GM12873 (cell line): ENCODE results near the gene TRIL.
A peak's percentile ranks its signal among the peaks of the same experiment; 100 is the strongest.

Experiments
- CTCF ChIP-seq: IDR thresholded peaks from 2 replicates; pipeline ENCODE4 v1.5.1; 2012; ENCODE audit warnings: low read depth, mild to moderate bottlenecking, moderate library complexity, low read length, control low read depth; ENCODE audit not compliant: insufficient read depth; ENCODE audit errors: missing control alignments

Gene TRIL

GRCh38 chr7:28939844-28940544 is 18.1 kb downstream of the TRIL start:
- TF ChIP-seq CTCF: no peak

- TF ChIP-seq CTCF: no peak
Observed at GRCh38 chr7:28939367-28939766, 18.8 kb downstream of the TRIL start.

- no peak for TF ChIP-seq CTCF
Observed at GRCh38 chr7:28937619-28938018, 20.5 kb downstream of the TRIL start.

- no peak for TF ChIP-seq CTCF
Observed at GRCh38 chr7:28937103-28937502, 21.0 kb downstream of the TRIL start.

- TF ChIP-seq CTCF: no peak
Observed at GRCh38 chr7:28933846-28934320, 24.2 kb downstream of the TRIL start.

GRCh38 chr7:28931565-28931964 is 26.6 kb downstream of the TRIL start:
- no peak for TF ChIP-seq CTCF

GRCh38 chr7:28926871-28927597 is 31.1 kb downstream of the TRIL start:
- TF ChIP-seq CTCF: peak; percentile 73
